CD4-positive, alpha-beta memory T cell (primary cell): Measurements from ENCODE around the gene PLXNA2. TPM values are rescaled to one million over a fixed set of nuclear protein-coding genes. Genes with fewer than 3 reads are reported as not detected.

Source experiments
- CTCF ChIA-PET: fragments of 350-600 bp; sonication (Branson Sonifier 250); formaldehyde crosslinking; loops from one replicate; lab custom pipeline; 2021; ENCODE audit warnings: inconsistent platforms; ENCODE audit not compliant: partially characterized antibody; lab: Charles Lee
- POLR2A ChIA-PET: fragments of 350-600 bp; sonication (Branson Sonifier 250); formaldehyde crosslinking; loops from one replicate; lab custom pipeline; 2021; ENCODE audit not compliant: partially characterized antibody; lab: Charles Lee
- DNase-seq, 5 donors: peaks; one replicate each; pipeline versions ENCODE4 v3.0.0 to v3.0.0-alpha.2; 2020 to 2022; ENCODE audit warnings: mixed read lengths in 1 of 5
- H3K27ac ChIP-seq: one replicate; pipeline ENCODE4 v1.7.0; 2013; ENCODE audit warnings: low read depth, low read length
- H3K27me3 ChIP-seq: 2 replicates; pipeline ENCODE4 v1.7.0; 2013; ENCODE audit warnings: mild to moderate bottlenecking, low read length, moderate library complexity; ENCODE audit not compliant: insufficient read depth
- H3K36me3 ChIP-seq: 2 replicates; pipeline ENCODE4 v1.7.0; 2013; ENCODE audit warnings: mild to moderate bottlenecking, low read length, moderate library complexity; ENCODE audit not compliant: insufficient read depth
- H3K4me1 ChIP-seq: 2 replicates; pipeline ENCODE4 v1.7.0; 2013; ENCODE audit warnings: mild to moderate bottlenecking, low read length, moderate library complexity; ENCODE audit not compliant: insufficient read depth
- H3K4me3 ChIP-seq, 2 donors: one replicate each; pipeline ENCODE4 v1.7.0; 2013; ENCODE audit warnings: low read length in 2 of 2, mild to moderate bottlenecking in 1 of 2
- H3K9me3 ChIP-seq, 2 donors: one replicate each; pipeline ENCODE4 v1.7.0; 2013; ENCODE audit warnings: low read length in 2 of 2, control low read depth in 1 of 2; ENCODE audit not compliant: control insufficient read depth in 1 of 2
- H3K27ac Mint-ChIP-seq, 7 donors: one replicate each; pipeline ENCODE4 v1.8.0; 2020 to 2021; ENCODE audit warnings: mixed read lengths in 7 of 7, mild to moderate bottlenecking in 6 of 7, inconsistent platforms in 3 of 7, moderate library complexity in 3 of 7
- H3K27me3 Mint-ChIP-seq, 2 donors: one replicate each; pipeline ENCODE4 v1.8.0; 2020 to 2021; ENCODE audit warnings: mixed read lengths in 2 of 2
- H3K36me3 Mint-ChIP-seq, 2 donors: one replicate each; pipeline ENCODE4 v1.8.0; 2020 to 2021; ENCODE audit warnings: mixed read lengths in 2 of 2, inconsistent platforms in 1 of 2, mild to moderate bottlenecking in 1 of 2
- H3K4me1 Mint-ChIP-seq, 4 donors: one replicate each; pipeline ENCODE4 v1.8.0; 2020 to 2021; ENCODE audit warnings: mixed read lengths in 4 of 4, mild to moderate bottlenecking in 1 of 4
- H3K4me3 Mint-ChIP-seq, 8 donors: one replicate each; pipeline ENCODE4 v1.8.0; 2020 to 2021; ENCODE audit warnings: mixed read lengths in 8 of 8, mild to moderate bottlenecking in 7 of 8, moderate library complexity in 6 of 8, inconsistent platforms in 3 of 8
- H3K9me3 Mint-ChIP-seq, 8 donors: one replicate each; pipeline ENCODE4 v1.8.0; 2020 to 2021; ENCODE audit warnings: mixed read lengths in 8 of 8, mild to moderate bottlenecking in 5 of 8, inconsistent platforms in 3 of 8, moderate library complexity in 1 of 8
- intact Hi-C: fragments of 100-400 bp; cut with micrococcal nuclease; formaldehyde crosslinking; loops from one replicate; pipeline ENCODE4 v1.15.1; 2023
- polyA plus RNA-seq, 2 donors: library from polyadenylated mRNA; unstranded; fragments of 300-500 nt; fragmentation: Illumina TruSeq; gene quantifications; one replicate each; pipeline ENCODE4 v1.2.3, GENCODE V29; 2021
- total RNA-seq, 2 experiments: library from RNA; stranded (reverse); gene quantifications; one replicate each; pipeline ENCODE4 v1.2.3, GENCODE V29; 2021

Gene PLXNA2
- total and polyA plus RNA-seq, 4 experiments from 2014 or later, result 0.10 to 4.0 (median 1.8) TPM

DNA sequence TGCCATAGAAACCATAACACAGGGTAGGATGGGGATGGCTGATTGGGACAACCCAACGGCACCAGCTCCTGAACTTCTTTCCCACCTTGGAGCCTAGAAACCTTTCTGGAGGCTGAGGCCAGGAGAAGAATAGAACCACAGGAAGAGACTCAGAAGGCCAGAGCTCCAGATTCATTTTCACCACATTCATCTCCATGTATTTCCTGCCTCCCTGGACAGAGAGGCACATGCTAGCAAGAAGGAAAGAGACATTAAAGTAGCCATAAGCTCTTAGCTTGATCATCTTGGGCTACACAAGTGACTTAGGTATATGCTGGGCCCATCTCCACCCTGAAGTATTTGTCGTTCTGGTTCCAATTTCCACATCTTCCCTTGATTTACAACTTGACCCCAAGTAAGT is 44.1 kb downstream of the PLXNA2 start:
- H3K4me3 Mint-ChIP-seq, result no peak overlapping the region
- no peaks in the 10 kb centered on the region for H3K4me1 Mint-ChIP-seq
- H3K27ac Mint-ChIP-seq, result no peak overlapping the region
- DNase-seq, result no peak
- no peaks in the 10 kb centered on the region for H3K9me3 Mint-ChIP-seq
- ChIA-PET POLR2A (no interaction called here), CTCF (interaction anchor here (0.7 to 1.4 kb wide), 2 partner anchors 25 to 45 kb away, joined by 3 to 4 read pairs; no protein-coding TSS in a partner anchor)
- no peak overlapping the region for H3K27ac ChIP-seq
- H3K9me3 ChIP-seq, result no peaks in the 10 kb centered on the region
- intact Hi-C loops, result no loop called here
- no peaks in the 10 kb centered on the region for H3K27me3 ChIP-seq
- H3K36me3 Mint-ChIP-seq, result no peaks in the 10 kb centered on the region
- H3K4me1 ChIP-seq, result no peaks in the 10 kb centered on the region
- H3K4me3 ChIP-seq, result no peak overlapping the region
- H3K36me3 ChIP-seq, result no peaks in the 10 kb centered on the region
- H3K27me3 Mint-ChIP-seq, result no peaks in the 10 kb centered on the region

DNA sequence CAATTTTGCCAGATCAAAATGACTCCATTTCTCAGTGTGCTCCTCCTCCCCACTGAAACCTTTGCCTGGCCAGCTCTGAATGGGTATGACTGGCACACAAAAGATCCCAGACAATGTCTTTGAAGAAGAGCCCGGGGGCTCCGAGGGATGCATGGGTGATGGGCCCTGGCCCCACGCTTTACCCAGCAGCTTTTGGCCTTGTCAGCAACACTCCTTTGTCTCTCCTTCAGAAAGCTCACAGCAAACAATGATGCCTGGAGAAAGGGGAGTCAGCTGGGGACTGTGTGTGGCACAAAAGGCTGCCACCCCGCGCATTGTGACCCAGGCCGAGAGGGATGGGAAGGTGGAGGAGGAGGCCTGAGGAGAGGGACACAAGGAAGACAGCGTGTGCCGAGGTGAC is 45.9 kb downstream of the PLXNA2 start:
- no peaks in the 10 kb centered on the region for H3K36me3 Mint-ChIP-seq
- POLR2A ChIA-PET, result no interaction called here
- CTCF ChIA-PET, result interaction anchor here (0.6 to 1.0 kb wide), 3 partner anchors 17 to 24 kb away, joined by 3 read pairs; no protein-coding TSS in a partner anchor
- no peaks in the 10 kb centered on the region for H3K9me3 ChIP-seq
- no peak overlapping the region for H3K27ac ChIP-seq
- H3K27ac Mint-ChIP-seq, result no peak overlapping the region
- no peak overlapping the region for H3K4me3 Mint-ChIP-seq
- no peaks in the 10 kb centered on the region for H3K27me3 ChIP-seq
- DNase-seq, result no peak
- no peaks in the 10 kb centered on the region for H3K4me1 Mint-ChIP-seq
- no peaks in the 10 kb centered on the region for H3K4me1 ChIP-seq
- no peaks in the 10 kb centered on the region for H3K27me3 Mint-ChIP-seq
- intact Hi-C loops, result no loop called here
- no peaks in the 10 kb centered on the region for H3K36me3 ChIP-seq
- H3K9me3 Mint-ChIP-seq, result no peaks in the 10 kb centered on the region
- H3K4me3 ChIP-seq, result no peak overlapping the region

DNA sequence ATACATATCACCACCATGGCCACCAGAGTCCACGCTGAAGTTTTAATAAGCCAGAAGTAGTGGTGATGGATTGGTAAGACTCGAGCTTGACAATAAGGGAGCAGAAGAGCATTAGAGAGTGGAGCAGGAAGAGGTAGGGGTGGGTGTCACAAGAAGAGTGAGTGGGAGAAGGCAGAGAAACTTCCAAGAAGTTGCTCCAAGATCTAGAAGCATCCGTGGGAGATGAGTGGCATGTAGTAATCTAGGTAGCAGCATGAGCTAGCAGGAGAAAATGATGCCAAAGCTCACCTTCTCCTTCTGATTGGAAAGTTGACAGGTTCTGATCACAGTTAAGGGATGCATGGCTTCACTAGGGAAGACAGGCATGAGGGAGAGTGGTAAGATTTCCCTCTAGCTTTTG is 49.2 kb downstream of the PLXNA2 start:
- no peak overlapping the region for H3K27ac Mint-ChIP-seq
- Histone ChIP-seq H3K4me3 (no peak overlapping the region), H3K36me3 (no peaks in the 10 kb centered on the region), H3K9me3 (no peaks in the 10 kb centered on the region), H3K27ac (no peak overlapping the region), H3K27me3 (no peaks in the 10 kb centered on the region), H3K4me1 (no peaks in the 10 kb centered on the region)
- H3K4me1 Mint-ChIP-seq, result no peaks in the 10 kb centered on the region
- no peaks in the 10 kb centered on the region for H3K36me3 Mint-ChIP-seq
- peaks cover 2 to 3% of the 10 kb centered on the region in 2 donors for H3K27me3 Mint-ChIP-seq
- intact Hi-C loops, result no loop called here
- ChIA-PET POLR2A (no interaction called here), CTCF (interaction anchor here (1.1 to 1.3 kb wide), 2 partner anchors 44 to 49 kb away, joined by 3 read pairs; partner anchors contain the start of gene PLXNA2)
- H3K9me3 Mint-ChIP-seq, result no peaks in the 10 kb centered on the region
- H3K4me3 Mint-ChIP-seq, result no peak overlapping the region
- DNase-seq, result no peak

DNA sequence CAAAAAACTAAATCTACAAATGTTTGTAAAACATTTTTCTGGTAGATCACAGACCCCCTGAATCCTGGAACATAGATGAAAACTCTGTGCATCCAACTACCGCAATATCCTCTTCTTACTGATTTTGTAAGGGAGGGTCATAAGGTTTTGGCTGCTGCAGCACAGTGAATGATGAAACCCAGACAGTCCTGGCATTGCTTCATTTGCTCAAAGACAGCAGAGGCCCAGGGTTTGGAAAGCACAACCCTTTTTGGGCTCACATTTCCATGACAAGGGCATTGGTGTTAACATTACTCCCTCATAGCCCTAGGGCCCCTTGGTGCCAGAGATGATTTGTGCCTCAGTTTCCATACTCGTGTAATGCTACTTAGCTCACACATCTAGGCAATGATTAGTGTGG is 51.2 kb downstream of the PLXNA2 start:
- no peak overlapping the region for H3K4me3 ChIP-seq
- no peaks in the 10 kb centered on the region for H3K36me3 Mint-ChIP-seq
- DNase-seq, result no peak
- H3K27ac ChIP-seq, result no peak overlapping the region
- H3K27ac Mint-ChIP-seq, result no peak overlapping the region
- H3K9me3 ChIP-seq, result no peaks in the 10 kb centered on the region
- CTCF ChIA-PET, result no interaction called here
- no peaks in the 10 kb centered on the region for H3K9me3 Mint-ChIP-seq
- no peaks in the 10 kb centered on the region for H3K27me3 ChIP-seq
- no peaks in the 10 kb centered on the region for H3K36me3 ChIP-seq
- H3K27me3 Mint-ChIP-seq, result peaks cover 3 to 6% of the 10 kb centered on the region in 2 donors
- no peak overlapping the region for H3K4me3 Mint-ChIP-seq
- H3K4me1 ChIP-seq, result no peaks in the 10 kb centered on the region
- peaks cover 8 to 12% (median 8%) of the 10 kb centered on the region in 4 donors for H3K4me1 Mint-ChIP-seq
- intact Hi-C loops, result no loop called here
- POLR2A ChIA-PET, result no interaction called here

DNA sequence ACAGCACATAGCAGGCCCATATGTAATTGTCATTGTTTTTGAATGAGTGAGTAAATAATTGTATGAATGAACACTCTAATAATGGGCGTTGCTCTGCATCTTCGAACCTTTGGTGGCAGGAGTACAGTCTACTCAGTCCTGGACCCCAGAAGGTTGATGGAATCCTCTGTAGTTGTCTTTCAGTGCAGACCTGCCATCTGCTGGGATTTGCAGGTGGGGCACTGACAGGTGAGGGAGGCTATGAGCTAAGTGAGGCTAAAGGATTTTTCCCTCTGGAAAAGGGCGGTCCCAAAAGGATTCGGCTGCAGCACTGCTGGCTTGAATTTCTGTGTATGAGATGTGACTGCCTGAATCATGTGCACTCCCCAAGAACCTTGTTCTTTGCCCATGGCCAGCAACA is 53.4 kb downstream of the PLXNA2 start:
- no peak overlapping the region for H3K27ac ChIP-seq
- no peak for DNase-seq
- H3K4me3 ChIP-seq, result no peak overlapping the region
- H3K4me1 ChIP-seq, result no peaks in the 10 kb centered on the region
- no peaks in the 10 kb centered on the region for H3K27me3 ChIP-seq
- Mint-ChIP-seq H3K27ac (no peak overlapping the region), H3K27me3 (peaks cover 5 to 11% of the 10 kb centered on the region in 2 donors), H3K36me3 (no peaks in the 10 kb centered on the region), H3K9me3 (no peaks in the 10 kb centered on the region), H3K4me3 (no peak overlapping the region), H3K4me1 (peaks cover 8 to 12% (median 8%) of the 10 kb centered on the region in 4 donors)
- H3K36me3 ChIP-seq, result no peaks in the 10 kb centered on the region
- H3K9me3 ChIP-seq, result no peaks in the 10 kb centered on the region
- ChIA-PET CTCF (no interaction called here), POLR2A (no interaction called here)
- intact Hi-C loops, result no loop called here

DNA sequence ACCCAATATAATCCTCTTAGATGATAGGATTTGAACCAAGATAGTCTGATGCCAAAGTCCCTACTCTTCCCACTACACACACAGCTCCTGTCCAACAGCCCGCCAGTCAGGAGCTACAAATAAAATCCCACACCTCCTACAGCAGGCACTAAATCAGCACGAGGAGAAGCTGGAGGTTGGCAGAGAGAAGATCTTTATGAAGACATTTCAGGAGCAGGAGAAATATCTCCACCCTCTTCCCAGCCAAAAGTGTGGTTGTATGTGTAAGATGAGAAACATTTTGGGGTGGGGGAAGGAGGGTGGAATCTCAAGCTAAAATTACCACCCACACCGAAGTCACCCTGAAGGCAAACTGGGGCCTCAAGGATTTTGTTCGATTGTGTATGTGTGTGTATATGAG is 54.5 kb downstream of the PLXNA2 start:
- POLR2A ChIA-PET, result no interaction called here
- intact Hi-C loops, result no loop called here
- H3K27ac Mint-ChIP-seq, result peak overlapping the region in 1 of 7 donors; percentile 76
- DNase-seq, result no peak
- no peaks in the 10 kb centered on the region for H3K9me3 Mint-ChIP-seq
- no peak overlapping the region for H3K4me3 Mint-ChIP-seq
- no peaks in the 10 kb centered on the region for H3K36me3 ChIP-seq
- H3K9me3 ChIP-seq, result no peaks in the 10 kb centered on the region
- no peaks in the 10 kb centered on the region for H3K4me1 ChIP-seq
- H3K27me3 ChIP-seq, result no peaks in the 10 kb centered on the region
- no peak overlapping the region for H3K27ac ChIP-seq
- no peaks in the 10 kb centered on the region for H3K36me3 Mint-ChIP-seq
- H3K4me1 Mint-ChIP-seq, result peaks cover 8 to 12% (median 8%) of the 10 kb centered on the region in 4 donors
- peaks cover 6 to 11% of the 10 kb centered on the region in 2 donors for H3K27me3 Mint-ChIP-seq
- CTCF ChIA-PET, result interaction anchor here (0.8 to 1.1 kb wide), 2 partner anchors 55 to 58 kb away, joined by 3 read pairs; no protein-coding TSS in a partner anchor
- H3K4me3 ChIP-seq, result no peak overlapping the region

DNA sequence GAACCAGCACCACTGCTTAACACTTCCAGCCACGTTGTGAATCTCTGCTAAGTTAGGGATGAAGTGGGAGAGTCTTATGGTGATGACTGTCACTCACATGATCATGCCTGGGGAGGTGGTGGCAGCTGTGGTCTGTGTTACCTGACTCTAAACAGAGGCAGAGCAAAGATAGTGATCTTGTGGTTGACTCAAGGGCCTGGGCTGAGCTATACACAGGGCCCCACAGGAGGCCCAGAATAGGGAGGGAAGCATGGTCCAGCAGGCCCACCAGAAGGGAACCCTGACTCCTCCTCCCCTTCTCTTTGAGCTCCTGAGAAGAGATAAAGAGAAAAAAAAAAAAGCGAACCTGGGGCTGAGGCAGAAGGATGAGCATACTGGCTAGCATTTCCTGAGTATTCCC is 55.0 kb downstream of the PLXNA2 start:
- Mint-ChIP-seq H3K9me3 (no peaks in the 10 kb centered on the region), H3K27me3 (peaks cover 6 to 14% of the 10 kb centered on the region in 2 donors), H3K27ac (peak overlapping the region in 1 of 7 donors; percentile 28), H3K4me1 (peaks cover 8 to 12% (median 8%) of the 10 kb centered on the region in 4 donors), H3K36me3 (no peaks in the 10 kb centered on the region), H3K4me3 (no peak overlapping the region)
- ChIA-PET CTCF (interaction anchor here (0.8 to 1.1 kb wide), 3 partner anchors 56 to 167 kb away, joined by 3 read pairs; no protein-coding TSS in a partner anchor), POLR2A (no interaction called here)
- Histone ChIP-seq H3K4me3 (no peak overlapping the region), H3K27me3 (no peaks in the 10 kb centered on the region), H3K36me3 (no peaks in the 10 kb centered on the region), H3K9me3 (no peaks in the 10 kb centered on the region), H3K27ac (no peak overlapping the region), H3K4me1 (no peaks in the 10 kb centered on the region)
- DNase-seq, result no peak
- intact Hi-C loops, result no loop called here
